Endodermal cell (in vitro differentiated cells): ENCODE results near the gene CPO. TPM values are rescaled to one million over a fixed set of nuclear protein-coding genes. Genes with fewer than 3 reads are reported as not detected.

Experiments used
- DNase-seq: peaks from one replicate; pipeline ENCODE4 v3.0.0-alpha.2; 2017
- H3K27ac ChIP-seq: 2 replicates; pipeline ENCODE4 v1.5.1; 2013; ENCODE audit warnings: mild to moderate bottlenecking, low read depth, low read length, moderate library complexity
- H3K27me3 ChIP-seq: 2 replicates; pipeline ENCODE4 v1.6.1; 2013; ENCODE audit warnings: mild to moderate bottlenecking, low read length, moderate library complexity; ENCODE audit not compliant: insufficient read depth, control insufficient read depth, poor library complexity, severe bottlenecking
- H3K36me3 ChIP-seq: 2 replicates; pipeline ENCODE4 v1.7.0; 2013; ENCODE audit warnings: mild to moderate bottlenecking, low read length, moderate library complexity; ENCODE audit not compliant: control insufficient read depth, insufficient read depth
- H3K4me1 ChIP-seq: one replicate; pipeline ENCODE4 v1.7.0; 2013; ENCODE audit warnings: low read length; ENCODE audit not compliant: control insufficient read depth, insufficient read depth
- H3K4me3 ChIP-seq: 2 replicates; pipeline ENCODE4 v1.5.1; 2013; ENCODE audit warnings: mild to moderate bottlenecking, low read length, moderate library complexity
- H3K9ac ChIP-seq: 2 replicates; pipeline ENCODE4 v1.6.1; 2013; ENCODE audit warnings: mild to moderate bottlenecking, low read length, moderate library complexity; ENCODE audit not compliant: poor library complexity, severe bottlenecking; ENCODE audit errors: extremely low read depth
- H3K9me3 ChIP-seq: 2 replicates; pipeline ENCODE4 v1.6.1; 2013; ENCODE audit warnings: mild to moderate bottlenecking, low read length, moderate library complexity; ENCODE audit not compliant: control insufficient read depth
- H3K27ac Mint-ChIP-seq: 2 replicates; pipeline ENCODE4 v1.8.0; 2020; ENCODE audit warnings: mixed read lengths
- H3K27me3 Mint-ChIP-seq: 2 replicates; pipeline ENCODE4 v1.8.0; 2021; ENCODE audit warnings: mild to moderate bottlenecking, mixed read lengths; ENCODE audit not compliant: insufficient read depth
- H3K36me3 Mint-ChIP-seq: 2 replicates; pipeline ENCODE4 v1.8.0; 2020; ENCODE audit warnings: low read depth, mixed read lengths
- H3K4me1 Mint-ChIP-seq: 2 replicates; pipeline ENCODE4 v1.8.0; 2020; ENCODE audit warnings: mixed read lengths
- H3K4me3 Mint-ChIP-seq: 2 replicates; pipeline ENCODE4 v1.8.0; 2020; ENCODE audit warnings: mild to moderate bottlenecking, moderate library complexity, mixed read lengths
- H3K9me3 Mint-ChIP-seq: 2 replicates; pipeline ENCODE4 v1.8.0; 2020; ENCODE audit warnings: mild to moderate bottlenecking, mixed read lengths
- WGBS, 2 experiments: methylation state at CpG; one replicate each; pipeline versions ENCODE4 v1.1.5 to v1.1.7; 2013; ENCODE audit warnings: missing lambda C conversion rate in 2 of 2, mixed read lengths in 1 of 2; ENCODE audit not compliant: insufficient coverage in 1 of 2, insufficient read length in 1 of 2; 5-methylcytosine and 5-hydroxymethylcytosine counted together
- total RNA-seq, 2 donors: library from RNA; stranded (reverse); fragmentation: NEBNext Ultra II Directional in 1 of 2; extraction: Animal tissue kit (Norgen Biotek cat#: 25700) in 1 of 2; gene quantifications; 2 replicates in 1 of 2; 3 replicates in 1 of 2; pipeline ENCODE4 v1.2.1, GENCODE V29; 2021
- TF ChIP-seq, protein P1 (sequence below): fragments of 200-600 bp; sonication (generic); conservative IDR thresholded peaks from 2 replicates; pipeline ENCODE4 v1.5.0; 2021; ENCODE audit warnings: antibody characterized with exemption, mild to moderate bottlenecking

Gene CPO
- total RNA-seq, 2 donors from 2014 or later: 0.95 to 1.0 TPM

DNA sequence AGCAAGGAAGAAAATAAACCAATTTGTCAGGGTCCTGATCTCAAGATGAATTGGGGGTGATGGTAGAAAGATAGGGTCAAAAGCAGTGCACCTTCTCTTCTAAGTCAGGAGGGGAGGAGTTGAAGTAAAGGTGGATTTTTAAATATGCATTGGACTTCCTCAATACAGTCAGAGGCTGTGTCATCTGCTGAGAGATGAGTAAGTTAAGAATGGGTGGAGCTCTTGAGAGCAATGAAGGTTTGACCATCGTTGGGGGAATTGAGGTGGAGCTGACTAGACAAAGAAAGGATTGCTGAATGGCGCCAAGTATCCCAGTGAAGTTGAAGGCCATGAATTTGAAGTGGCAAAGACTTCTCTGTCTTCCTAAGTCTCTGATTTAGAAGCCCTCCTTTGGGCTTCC lies 18.4 kb upstream of the CPO start:
- TF ChIP-seq, protein P1, sequence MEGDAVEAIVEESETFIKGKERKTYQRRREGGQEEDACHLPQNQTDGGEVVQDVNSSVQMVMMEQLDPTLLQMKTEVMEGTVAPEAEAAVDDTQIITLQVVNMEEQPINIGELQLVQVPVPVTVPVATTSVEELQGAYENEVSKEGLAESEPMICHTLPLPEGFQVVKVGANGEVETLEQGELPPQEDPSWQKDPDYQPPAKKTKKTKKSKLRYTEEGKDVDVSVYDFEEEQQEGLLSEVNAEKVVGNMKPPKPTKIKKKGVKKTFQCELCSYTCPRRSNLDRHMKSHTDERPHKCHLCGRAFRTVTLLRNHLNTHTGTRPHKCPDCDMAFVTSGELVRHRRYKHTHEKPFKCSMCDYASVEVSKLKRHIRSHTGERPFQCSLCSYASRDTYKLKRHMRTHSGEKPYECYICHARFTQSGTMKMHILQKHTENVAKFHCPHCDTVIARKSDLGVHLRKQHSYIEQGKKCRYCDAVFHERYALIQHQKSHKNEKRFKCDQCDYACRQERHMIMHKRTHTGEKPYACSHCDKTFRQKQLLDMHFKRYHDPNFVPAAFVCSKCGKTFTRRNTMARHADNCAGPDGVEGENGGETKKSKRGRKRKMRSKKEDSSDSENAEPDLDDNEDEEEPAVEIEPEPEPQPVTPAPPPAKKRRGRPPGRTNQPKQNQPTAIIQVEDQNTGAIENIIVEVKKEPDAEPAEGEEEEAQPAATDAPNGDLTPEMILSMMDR: no peak
- peaks cover 6% of the 10 kb centered on the region for H3K4me1 Mint-ChIP-seq
- peaks cover under 1% of the 10 kb centered on the region for H3K36me3 Mint-ChIP-seq
- Histone ChIP-seq H3K36me3 (no peaks in the 10 kb centered on the region), H3K9me3 (no peaks in the 10 kb centered on the region), H3K9ac (no peak overlapping the region), H3K27ac (no peak overlapping the region), H3K4me1 (no peaks in the 10 kb centered on the region), H3K27me3 (no peaks in the 10 kb centered on the region), H3K4me3 (no peak overlapping the region)
- no peak for DNase-seq
- H3K9me3 Mint-ChIP-seq: no peaks in the 10 kb centered on the region
- no peak overlapping the region for H3K27ac Mint-ChIP-seq
- H3K27me3 Mint-ChIP-seq: no peaks in the 10 kb centered on the region
- H3K4me3 Mint-ChIP-seq: no peak overlapping the region
- WGBS, 2 experiments: 92 to 100% methylated on average over 1 to 2 of the region's 2 CpGs

DNA sequence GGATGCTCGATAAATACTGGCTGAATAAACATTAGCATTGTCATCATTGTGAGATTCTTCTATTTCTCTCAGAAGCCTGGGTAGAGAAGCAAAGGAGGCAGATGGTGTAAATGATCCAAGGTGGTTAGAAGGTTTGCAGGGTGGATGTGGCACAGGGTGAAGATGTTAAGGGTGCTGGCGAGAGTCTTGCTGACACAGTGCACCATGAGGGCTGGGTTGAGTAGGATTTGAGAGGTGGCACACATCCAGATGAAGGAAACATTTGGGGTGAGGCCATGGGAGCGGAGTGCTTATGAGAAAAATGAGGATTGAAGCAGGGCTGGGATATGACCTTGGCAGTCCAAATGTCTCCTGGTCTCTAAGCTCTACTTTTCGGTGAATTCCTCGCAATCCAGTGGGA lies 17.8 kb upstream of the CPO start:
- H3K36me3 Mint-ChIP-seq: peaks cover 6% of the 10 kb centered on the region

DNA sequence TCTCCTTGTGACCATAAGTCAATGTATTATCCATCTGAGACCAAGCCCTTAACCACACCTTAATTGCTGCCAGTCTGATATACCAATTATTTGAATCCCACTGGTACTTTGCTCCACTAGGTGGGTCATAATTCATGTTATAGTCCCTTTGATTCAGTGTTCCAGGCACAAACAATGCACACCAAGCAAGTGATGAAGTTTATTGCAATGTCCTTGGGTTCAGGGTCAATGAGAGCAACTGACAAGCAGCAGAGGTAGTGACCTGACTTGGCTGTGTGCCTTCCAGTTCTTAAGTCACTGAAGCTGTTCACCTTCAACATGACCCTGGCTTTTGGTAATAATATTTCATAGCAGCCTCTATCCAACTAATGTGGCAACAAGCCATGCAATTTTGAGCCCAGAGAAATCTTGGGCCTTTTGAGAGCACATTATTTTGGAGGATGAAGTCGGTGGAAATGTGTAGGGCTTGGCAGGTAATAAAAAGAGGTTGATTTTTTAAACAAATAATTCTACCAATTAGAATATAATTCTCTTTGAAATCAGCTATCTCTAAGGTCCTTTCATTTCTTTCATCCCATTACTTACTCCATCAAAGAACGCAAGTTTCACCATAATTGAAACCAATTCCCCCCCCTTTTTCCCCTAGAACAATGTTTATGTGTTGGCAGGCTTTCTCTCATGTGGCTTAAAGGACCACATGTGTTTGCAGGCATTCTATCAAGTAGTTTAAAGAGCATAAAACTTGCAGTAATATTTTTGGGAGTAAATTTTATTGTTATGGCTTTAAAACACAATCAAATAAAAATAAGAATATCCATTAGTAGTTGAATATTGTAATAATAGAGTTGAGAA lies 3.1 kb upstream of the CPO start:
- 87 to 100% methylated on average over 1 of the region's 2 CpGs for WGBS, 2 experiments
- no peak overlapping the region for H3K4me3 Mint-ChIP-seq
- no peak for DNase-seq
- H3K9ac ChIP-seq: no peak overlapping the region
- H3K4me1 ChIP-seq: no peaks in the 10 kb centered on the region
- no peaks in the 10 kb centered on the region for H3K4me1 Mint-ChIP-seq
- TF ChIP-seq, protein P1: no peak
- H3K9me3 Mint-ChIP-seq: peaks cover 13% of the 10 kb centered on the region
- no peaks in the 10 kb centered on the region for H3K27me3 Mint-ChIP-seq
- no peak overlapping the region for H3K27ac Mint-ChIP-seq
- H3K27me3 ChIP-seq: no peaks in the 10 kb centered on the region
- no peaks in the 10 kb centered on the region for H3K36me3 ChIP-seq
- no peak overlapping the region for H3K27ac ChIP-seq
- no peaks in the 10 kb centered on the region for H3K9me3 ChIP-seq
- H3K4me3 ChIP-seq: no peak overlapping the region
- peaks cover 3% of the 10 kb centered on the region for H3K36me3 Mint-ChIP-seq

More for the DNA sequence above, 17.8 kb upstream of the CPO start:
- Mint-ChIP-seq H3K4me3 (no peak overlapping the region), H3K27me3 (no peaks in the 10 kb centered on the region), H3K27ac (no peak overlapping the region), H3K9me3 (no peaks in the 10 kb centered on the region), H3K4me1 (peaks cover 6% of the 10 kb centered on the region)
- Histone ChIP-seq H3K36me3 (no peaks in the 10 kb centered on the region), H3K4me3 (no peak overlapping the region), H3K27ac (no peak overlapping the region), H3K9me3 (no peaks in the 10 kb centered on the region), H3K9ac (no peak overlapping the region), H3K27me3 (no peaks in the 10 kb centered on the region), H3K4me1 (no peaks in the 10 kb centered on the region)
- no peak for DNase-seq
- TF ChIP-seq, protein P1: no peak
- WGBS, 2 experiments: 91 to 100% methylated on average over 3 to 5 of the region's 5 CpGs
